Left ventricle myocardium inferior (tissue), 1 donor: Measurements from ENCODE around the gene ITPRIPL1. TPM values are rescaled to one million over a fixed set of nuclear protein-coding genes. Genes with fewer than 3 reads are reported as not detected.

Experiments used
- DNase-seq: peaks from one replicate; pipeline ENCODE4 v3.0.0-alpha.2; 2020
- H3K27ac ChIP-seq: fragments of 200-600 bp; replicated peaks from 2 replicates; pipeline ENCODE4 v1.8.0; 2021
- H3K27me3 ChIP-seq: fragments of 200-600 bp; 2 replicates; pipeline ENCODE4 v1.8.0; 2021; ENCODE audit warnings: low read depth
- H3K36me3 ChIP-seq: fragments of 200-600 bp; 2 replicates; pipeline ENCODE4 v1.8.0; 2021
- H3K4me1 ChIP-seq: fragments of 200-600 bp; 2 replicates; pipeline ENCODE4 v1.8.0; 2021
- H3K4me3 ChIP-seq: fragments of 200-600 bp; 2 replicates; pipeline ENCODE4 v1.8.0; 2021; ENCODE audit warnings: mild to moderate bottlenecking, moderate library complexity
- H3K9me3 ChIP-seq: fragments of 200-600 bp; replicated peaks from 2 replicates; pipeline ENCODE4 v1.8.0; 2021
- CTCF ChIP-seq: fragments of 200-600 bp; IDR thresholded peaks from 2 replicates; pipeline ENCODE4 v1.8.0; 2021; ENCODE audit warnings: antibody characterized with exemption, mild to moderate bottlenecking, borderline replicate concordance
- intact Hi-C: fragments of 100-400 bp; cut with micrococcal nuclease; formaldehyde crosslinking; loops from one replicate; pipeline ENCODE4 v1.11.0; 2022
- total RNA-seq: library from RNA; stranded (reverse); fragmentation: NEBNext Ultra II Directional; extraction: Animal tissue kit (Norgen Biotek cat#: 25700); gene quantifications from one replicate; pipeline ENCODE4 v1.2.1, GENCODE V29; 2021
- donor health status: DM: no; HTN: yes; CAD: no; lungs with severe emphysema.

The ITPRIPL1 gene
- total RNA-seq, 1 donor from 2014 or later, result 0.47 TPM

GRCh38 chr2:96354492-96354891, 29.4 kb downstream of the ITPRIPL1 start:
- intact Hi-C loops, result no loop called here
- TF ChIP-seq CTCF, result no peak
- H3K27ac ChIP-seq, result peak overlapping the region; percentile 76

DNA sequence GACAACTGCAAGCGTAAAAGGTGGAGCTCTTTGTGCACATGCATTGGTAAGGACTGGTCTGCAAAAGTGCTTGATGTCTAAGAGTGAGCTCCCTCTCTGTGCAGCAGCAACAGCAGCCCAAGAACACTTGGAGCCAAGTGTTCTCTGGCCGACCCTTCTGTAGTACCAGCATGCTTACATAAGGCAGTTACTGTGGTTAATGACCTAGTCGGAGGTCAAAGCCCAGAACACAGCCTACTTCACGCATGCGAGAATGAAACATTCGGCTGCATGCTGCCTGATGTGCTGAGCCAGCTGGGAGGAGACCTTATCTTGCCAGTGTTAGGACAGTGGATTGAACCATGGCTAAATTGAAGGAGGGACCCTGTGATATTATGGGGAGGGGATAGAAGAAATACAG, 31.8 kb downstream of the ITPRIPL1 start:
- DNase-seq, result peak; percentile 36
- no peaks in the 10 kb centered on the region for H3K27me3 ChIP-seq
- H3K27ac ChIP-seq, result peak overlapping the region; percentile 29
- peaks cover 31% of the 10 kb centered on the region for H3K4me1 ChIP-seq
- H3K36me3 ChIP-seq, result no peaks in the 10 kb centered on the region
- H3K4me3 ChIP-seq, result no peak overlapping the region
- no peaks in the 10 kb centered on the region for H3K9me3 ChIP-seq
- TF ChIP-seq CTCF, result no peak
- intact Hi-C loops, result no loop called here

More at GRCh38 chr2:96354492-96354891, 29.4 kb downstream of the ITPRIPL1 start:
- DNase-seq, result no peak
- Histone ChIP-seq H3K9me3 (no peaks in the 10 kb centered on the region), H3K4me1 (peaks cover 31% of the 10 kb centered on the region), H3K27me3 (no peaks in the 10 kb centered on the region), H3K4me3 (no peak overlapping the region), H3K36me3 (no peaks in the 10 kb centered on the region)

GRCh38 chr2:96359310-96359709, 34.2 kb downstream of the ITPRIPL1 start:
- Histone ChIP-seq H3K36me3 (no peaks in the 10 kb centered on the region), H3K9me3 (no peaks in the 10 kb centered on the region), H3K4me3 (no peak overlapping the region), H3K27me3 (no peaks in the 10 kb centered on the region), H3K4me1 (peaks cover 12% of the 10 kb centered on the region), H3K27ac (no peak overlapping the region)
- DNase-seq, result peak; percentile 41
- intact Hi-C loops, result no loop called here
- TF ChIP-seq CTCF, result peak; percentile 41

DNA sequence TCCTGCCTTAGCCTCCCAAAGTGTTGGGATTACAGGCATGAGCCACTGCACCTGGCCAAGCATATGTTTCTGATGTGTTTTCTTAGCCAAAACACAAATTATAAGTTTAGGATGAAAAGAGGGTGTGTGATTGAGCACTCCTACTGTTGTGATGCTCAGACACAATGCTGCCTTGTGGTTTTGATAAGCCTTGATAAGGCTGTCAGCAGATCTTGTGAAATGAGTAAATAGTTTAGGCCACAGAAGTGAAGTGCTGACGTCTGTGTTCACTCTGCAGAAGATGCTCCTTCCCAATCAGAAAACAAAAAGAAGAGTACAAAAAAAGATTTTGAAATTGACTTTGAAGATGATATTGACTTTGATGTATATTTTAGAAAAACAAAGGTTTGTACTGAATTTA, 34.7 kb downstream of the ITPRIPL1 start:
- no peak for TF ChIP-seq CTCF
- Histone ChIP-seq H3K27me3 (no peaks in the 10 kb centered on the region), H3K36me3 (no peaks in the 10 kb centered on the region), H3K27ac (no peak overlapping the region), H3K4me1 (peaks cover 10% of the 10 kb centered on the region), H3K4me3 (no peak overlapping the region), H3K9me3 (no peaks in the 10 kb centered on the region)
- DNase-seq, result no peak
- intact Hi-C loops, result no loop called here

DNA sequence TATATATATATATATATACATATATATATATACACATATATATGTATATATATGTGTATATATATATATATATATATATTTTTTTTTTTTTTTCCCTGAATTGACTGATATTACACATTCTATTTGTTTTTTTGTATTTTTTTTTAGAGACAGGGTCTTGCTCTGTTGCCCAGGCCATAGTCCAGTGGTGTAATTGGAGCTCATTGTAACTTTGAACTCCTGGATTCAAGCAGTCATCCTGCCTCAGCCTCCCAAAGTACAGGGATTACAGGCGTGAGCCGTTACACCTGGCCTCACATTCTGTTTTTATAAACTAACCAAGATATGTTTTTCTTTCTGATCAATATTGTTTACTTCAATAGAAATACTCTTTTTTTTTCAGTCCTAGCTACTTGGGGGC, 36.6 kb downstream of the ITPRIPL1 start:
- intact Hi-C loops, result no loop called here
- H3K9me3 ChIP-seq, result no peaks in the 10 kb centered on the region
- DNase-seq, result no peak
- TF ChIP-seq CTCF, result no peak
- no peaks in the 10 kb centered on the region for H3K27me3 ChIP-seq
- H3K4me1 ChIP-seq, result peaks cover 6% of the 10 kb centered on the region
- no peak overlapping the region for H3K27ac ChIP-seq
- H3K4me3 ChIP-seq, result no peak overlapping the region
- no peaks in the 10 kb centered on the region for H3K36me3 ChIP-seq

DNA sequence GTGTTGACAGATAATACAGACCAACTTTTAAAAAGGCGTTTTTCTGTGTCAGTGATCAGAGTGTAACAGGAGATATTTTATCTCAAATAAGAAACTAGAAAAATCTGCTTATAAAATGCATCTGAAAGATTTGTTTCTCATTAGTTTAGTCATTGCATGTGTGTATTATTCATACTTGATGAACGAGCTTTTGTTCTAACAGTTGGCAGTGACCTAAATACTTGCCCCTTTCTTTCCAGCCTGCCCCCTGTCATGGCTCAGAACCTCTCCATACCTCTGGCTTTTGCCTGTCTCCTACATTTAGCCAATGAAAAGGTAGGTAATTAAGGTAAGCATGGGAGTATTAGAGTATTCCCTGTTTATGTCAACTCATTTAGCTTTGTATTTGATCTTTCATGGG, 44.1 kb downstream of the ITPRIPL1 start:
- no peaks in the 10 kb centered on the region for H3K36me3 ChIP-seq

More for the DNA sequence above, 44.1 kb downstream of the ITPRIPL1 start:
- DNase-seq, result no peak
- Histone ChIP-seq H3K4me1 (peaks cover 8% of the 10 kb centered on the region), H3K4me3 (no peak overlapping the region), H3K9me3 (no peaks in the 10 kb centered on the region), H3K27me3 (no peaks in the 10 kb centered on the region), H3K27ac (no peak overlapping the region)
- TF ChIP-seq CTCF, result no peak
- intact Hi-C loops, result no loop called here
